ENCODE data around the gene DHX29.

DNA sequence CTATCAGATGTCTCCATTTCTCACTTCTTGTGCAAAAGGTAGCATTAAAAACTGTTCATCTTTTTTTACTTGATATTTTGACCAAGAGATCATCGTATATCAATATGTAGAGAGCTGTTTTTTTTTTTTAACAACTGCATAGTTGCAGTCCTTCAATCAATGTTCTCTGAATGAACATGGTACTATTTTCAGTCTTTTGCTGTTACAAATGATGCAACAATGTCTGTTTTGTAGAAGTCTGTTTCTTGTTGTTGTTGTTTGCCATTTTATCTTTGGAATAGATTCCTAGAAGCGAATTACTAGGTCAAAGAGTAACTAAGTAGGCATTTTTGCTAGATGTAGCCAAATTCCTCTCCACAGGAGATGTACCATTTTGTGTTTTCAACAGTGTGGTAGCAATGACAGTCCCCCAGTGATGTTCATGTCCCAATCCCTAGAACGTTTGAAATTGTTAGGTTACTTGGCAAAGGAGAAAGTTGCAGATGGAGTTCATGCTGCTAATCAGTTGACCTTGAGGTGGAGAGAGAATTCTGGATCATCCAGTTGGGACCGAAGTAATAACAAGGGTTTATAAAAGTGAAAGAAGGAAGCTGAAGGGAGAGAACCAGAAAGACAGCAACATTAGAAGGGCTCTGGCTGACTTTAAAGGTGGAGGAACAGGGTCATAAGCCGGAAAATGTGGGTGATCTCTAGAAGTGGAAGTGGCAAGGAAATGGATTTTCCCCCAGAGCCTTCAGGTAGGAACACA lies 6.5 kb upstream of the DHX29 start:
- TF ChIP-seq POLR2A (IDR thresholded peaks at IDR 0.05): no peak
- TF ChIP-seq, protein P1, sequence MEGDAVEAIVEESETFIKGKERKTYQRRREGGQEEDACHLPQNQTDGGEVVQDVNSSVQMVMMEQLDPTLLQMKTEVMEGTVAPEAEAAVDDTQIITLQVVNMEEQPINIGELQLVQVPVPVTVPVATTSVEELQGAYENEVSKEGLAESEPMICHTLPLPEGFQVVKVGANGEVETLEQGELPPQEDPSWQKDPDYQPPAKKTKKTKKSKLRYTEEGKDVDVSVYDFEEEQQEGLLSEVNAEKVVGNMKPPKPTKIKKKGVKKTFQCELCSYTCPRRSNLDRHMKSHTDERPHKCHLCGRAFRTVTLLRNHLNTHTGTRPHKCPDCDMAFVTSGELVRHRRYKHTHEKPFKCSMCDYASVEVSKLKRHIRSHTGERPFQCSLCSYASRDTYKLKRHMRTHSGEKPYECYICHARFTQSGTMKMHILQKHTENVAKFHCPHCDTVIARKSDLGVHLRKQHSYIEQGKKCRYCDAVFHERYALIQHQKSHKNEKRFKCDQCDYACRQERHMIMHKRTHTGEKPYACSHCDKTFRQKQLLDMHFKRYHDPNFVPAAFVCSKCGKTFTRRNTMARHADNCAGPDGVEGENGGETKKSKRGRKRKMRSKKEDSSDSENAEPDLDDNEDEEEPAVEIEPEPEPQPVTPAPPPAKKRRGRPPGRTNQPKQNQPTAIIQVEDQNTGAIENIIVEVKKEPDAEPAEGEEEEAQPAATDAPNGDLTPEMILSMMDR (IDR thresholded peaks at IDR 0.05 in 4 of 5, conservative IDR thresholded peaks at IDR 0.05 in 1 of 5): no peak
